ENCODE measurements around the gene SFRP5.

GRCh38 chr10:97795886-97796285, 24.1 kb upstream of the SFRP5 start:
- no peak for TF ChIP-seq OSR1 (CRISPR knock-in tag; IDR thresholded peaks at IDR 0.05)
- TF ChIP-seq PATZ1 (CRISPR knock-in tag; IDR thresholded peaks at IDR 0.05; ENCODE audit: borderline replicate concordance) = no peak
- TF ChIP-seq RARB (CRISPR knock-in tag; IDR thresholded peaks at IDR 0.05) = no peak
- TF ChIP-seq CREB5 (CRISPR knock-in tag; IDR thresholded peaks at IDR 0.05; ENCODE audit: low read depth) = no peak
- no peak for TF ChIP-seq ARNTL (CRISPR knock-in tag; IDR thresholded peaks at IDR 0.05; ENCODE audit: borderline replicate concordance, low read depth)
- TF ChIP-seq TCF4 (CRISPR knock-in tag; IDR thresholded peaks at IDR 0.05; ENCODE audit: borderline replicate concordance) = no peak
- TF ChIP-seq SNAI2 (CRISPR knock-in tag; IDR thresholded peaks at IDR 0.05) = no peak
- TF ChIP-seq CSRNP3 (CRISPR knock-in tag; IDR thresholded peaks at IDR 0.05) = no peak
- no peak for TF ChIP-seq ZFP3 (CRISPR knock-in tag; IDR thresholded peaks at IDR 0.05)
- TF ChIP-seq CSDC2 (CRISPR knock-in tag; IDR thresholded peaks at IDR 0.05) = no peak
- TF ChIP-seq ZFP30 (CRISPR knock-in tag; IDR thresholded peaks at IDR 0.05) = no peak
- TF ChIP-seq GLIS3 (CRISPR knock-in tag; IDR thresholded peaks at IDR 0.05) = no peak
- TF ChIP-seq ESRRG (CRISPR knock-in tag; IDR thresholded peaks at IDR 0.05) = no peak
- TF ChIP-seq POU6F1 (CRISPR knock-in tag; IDR thresholded peaks at IDR 0.05; ENCODE audit: borderline replicate concordance, low read depth) = no peak
